ENCODE measurements around the gene MYO10.

- TF ChIP-seq HDGF (IDR thresholded peaks at IDR 0.05; ENCODE audit: borderline replicate concordance) = no peak
- TF ChIP-seq ELF4 (IDR thresholded peaks at IDR 0.05) = no peak
- no peak for TF ChIP-seq SP1 (IDR thresholded peaks at IDR 0.05)
- no peak for TF ChIP-seq FOXA1 (IDR thresholded peaks at IDR 0.05)
- TF ChIP-seq FOXM1 (IDR thresholded peaks at IDR 0.05; ENCODE audit: borderline replicate concordance) = no peak
- TF ChIP-seq TARDBP (IDR thresholded peaks at IDR 0.05) = no peak
- TF ChIP-seq FOXK2 (IDR thresholded peaks at IDR 0.05) = no peak
- TF ChIP-seq ARNT (IDR thresholded peaks at IDR 0.05) = no peak
These were observed 2.8 kb downstream of the MYO10 start for GRCh38 chr5:16933337-16933736.
